SK-N-SH (cell line): Measurements from ENCODE around the gene ASB3. TPM values are rescaled to one million over a fixed set of nuclear protein-coding genes. Genes with fewer than 3 reads are reported as not detected.

Source experiments
- CTCF ChIA-PET: fragments of 300-600, 350-600 bp; formaldehyde crosslinking; extraction: SDS; loops from one replicate; lab custom pipeline; 2021; lab: Yijun Ruan, JAX
- POLR2A ChIA-PET: fragments of 350-600 bp; sonication (Branson Sonifier 250); formaldehyde crosslinking; extraction: SDS; loops from one replicate; lab custom pipeline; 2020; ENCODE audit warnings: antibody characterized with exemption, inconsistent platforms; lab: Yijun Ruan, JAX
- DNase-seq: peaks from one replicate; pipeline ENCODE4 v3.0.0; 2012
- H2AFZ ChIP-seq: fragments of 200-600 bp; sonication (generic); 2 replicates; pipeline ENCODE4 v1.8.1; 2016; ENCODE audit warnings: antibody characterized with exemption, mild to moderate bottlenecking, low read depth
- H3F3A ChIP-seq: fragments of 200-600 bp; sonication (generic); replicated peaks from 2 replicates; pipeline ENCODE3; 2016; ENCODE audit warnings: antibody characterized with exemption, mild to moderate bottlenecking; ENCODE audit not compliant: insufficient read depth
- H3K27ac ChIP-seq, 2 experiments: fragments of 200-500 bp in 1 of 2; fragments of 200-600 bp in 1 of 2; sonication (Bioruptor generic) in 1 of 2; sonication (generic), shearing (Covaris generic) in 1 of 2; 2 replicates each; pipeline versions ENCODE4 v1.5.1 to v1.6.1; 2014 to 2016; ENCODE audit warnings: low read depth in 2 of 2, inconsistent platforms in 1 of 2, low read length in 1 of 2, mild to moderate bottlenecking in 1 of 2, mixed read lengths in 1 of 2
- H3K27me3 ChIP-seq: fragments of 200-600 bp; sonication (generic), shearing (Covaris generic); 2 replicates; pipeline ENCODE4 v1.6.1; 2016; ENCODE audit warnings: mixed run types; ENCODE audit not compliant: insufficient read depth
- H3K36me3 ChIP-seq, 2 experiments: fragments of 200-500 bp in 1 of 2; fragments of 200-600 bp in 1 of 2; sonication (Bioruptor generic) in 1 of 2; sonication (generic) in 1 of 2; replicated peaks in 1 of 2; 2 replicates each; pipeline versions ENCODE3 to v1.5.1; 2014 to 2016; ENCODE audit warnings: low read length in 1 of 2, mild to moderate bottlenecking in 1 of 2; ENCODE audit not compliant: insufficient read depth in 2 of 2, control insufficient read depth in 1 of 2
- H3K4me1 ChIP-seq, 2 experiments: fragments of 200-500 bp in 1 of 2; fragments of 200-600 bp in 1 of 2; sonication (Bioruptor generic) in 1 of 2; sonication (generic), shearing (Covaris generic) in 1 of 2; 2 replicates each; pipeline versions ENCODE4 v1.5.1 to v1.6.1; 2014 to 2016; ENCODE audit warnings: low read depth in 1 of 2, low read length in 1 of 2, mixed run types in 1 of 2; ENCODE audit not compliant: insufficient read depth in 2 of 2, control insufficient read depth in 1 of 2
- H3K4me2 ChIP-seq: fragments of 200-600 bp; sonication (generic), shearing (Covaris generic); 2 replicates; pipeline ENCODE4 v1.6.1; 2017; ENCODE audit warnings: mixed run types
- H3K4me3 ChIP-seq, 2 experiments: fragments of 200-500 bp in 1 of 2; fragments of 200-600 bp in 1 of 2; sonication (Bioruptor generic) in 1 of 2; sonication (generic), shearing (Covaris generic) in 1 of 2; 2 replicates each; pipeline versions ENCODE4 v1.5.1 to v1.8.1; 2014 to 2016; ENCODE audit warnings: low read depth in 2 of 2, inconsistent platforms in 1 of 2, low read length in 1 of 2, mild to moderate bottlenecking in 1 of 2, mixed read lengths in 1 of 2, moderate library complexity in 1 of 2
- H3K79me2 ChIP-seq: fragments of 200-600 bp; sonication (generic); 2 replicates; pipeline ENCODE4 v1.8.1; 2017; ENCODE audit warnings: mild to moderate bottlenecking; ENCODE audit not compliant: insufficient read depth
- H3K9ac ChIP-seq: fragments of 200-600 bp; sonication (generic); 2 replicates; pipeline ENCODE4 v1.6.1; 2017; ENCODE audit warnings: mixed run types
- H3K9me2 ChIP-seq: fragments of 200-600 bp; sonication (generic); 2 replicates; pipeline ENCODE4 v1.6.1; 2017; ENCODE audit warnings: mixed run types
- H3K9me3 ChIP-seq: fragments of 200-600 bp; sonication (generic); 2 replicates; pipeline ENCODE4 v1.6.1; 2017; ENCODE audit warnings: mixed run types, mild to moderate bottlenecking, moderate library complexity
- H4K20me1 ChIP-seq: fragments of 200-600 bp; sonication (generic); 2 replicates; pipeline ENCODE4 v1.6.1; 2017; ENCODE audit warnings: mild to moderate bottlenecking, mixed run types; ENCODE audit not compliant: insufficient read depth
- CHD2 ChIP-seq: fragments of 150-350 bp; IDR thresholded peaks from 2 replicates; pipeline ENCODE4 v1.6.1; 2018; ENCODE audit warnings: low read length; ENCODE audit not compliant: partially characterized antibody
- CTCF ChIP-seq: fragments of 200-600 bp; sonication (generic); IDR thresholded peaks from 2 replicates; pipeline ENCODE4 v1.6.1; 2017; ENCODE audit warnings: antibody characterized with exemption, mild to moderate bottlenecking, moderate library complexity
- FOXM1 ChIP-seq: IDR thresholded peaks from 2 replicates; pipeline ENCODE4 v1.4.0; 2012; ENCODE audit warnings: low read depth, mild to moderate bottlenecking
- GATA2 ChIP-seq: sonication (generic); formaldehyde crosslinking; IDR thresholded peaks from 2 replicates; pipeline ENCODE4 v1.5.0; 2020; ENCODE audit warnings: mild to moderate bottlenecking, missing genetic modification reagents
- JUND ChIP-seq: IDR thresholded peaks from 2 replicates; pipeline ENCODE4 v1.4.0; 2012
- NFIC ChIP-seq: IDR thresholded peaks from 2 replicates; pipeline ENCODE4 v1.4.0; 2012; ENCODE audit warnings: borderline replicate concordance
- PBX3 ChIP-seq: IDR thresholded peaks from 2 replicates; pipeline ENCODE4; 2012
- TCF12 ChIP-seq: IDR thresholded peaks from 2 replicates; pipeline ENCODE4 v1.4.0; 2012
- WGBS: methylation state at CpG from one replicate; pipeline ENCODE4 v1.1.6; 2017; ENCODE audit warnings: low lambda C conversion rate; 5-methylcytosine and 5-hydroxymethylcytosine counted together
- polyA plus RNA-seq, 3 experiments: library from polyadenylated mRNA; depleted of rRNA; stranded (reverse); fragments of >200 nt; gene quantifications; 2 replicates each; pipeline ENCODE4 v1.2.3, GENCODE V29; 2012

Gene ASB3
- polyA plus RNA-seq, 1 of the 3 experiments (the other 2 are of a cell fraction), result 16.2 TPM

- Histone ChIP-seq H3K9me2 (no peaks in the 10 kb centered on the region), H3K4me1 (peaks cover 4 to 5% of the 10 kb centered on the region in 2 experiments; a peak in 3 of 4 replicates), H4K20me1 (no peaks in the 10 kb centered on the region), H3K36me3 (peaks cover 4 to 5% of the 10 kb centered on the region in 2 experiments), H3K79me2 (peaks cover 60% of the 10 kb centered on the region), H3F3A (peaks cover 12% of the 10 kb centered on the region), H3K4me2 (no peak overlapping the region), H3K27me3 (no peaks in the 10 kb centered on the region), H2AFZ (no peak overlapping the region), H3K9ac (no peak overlapping the region), H3K9me3 (no peaks in the 10 kb centered on the region), H3K4me3 (no peak overlapping the region), H3K27ac (no peak overlapping the region)
- WGBS, result 72% methylated on average over 4 of the region's 4 CpGs
- 0 out of 2 replicates have a peak, but pooled peaks have one; percentile 7 for TF ChIP-seq JUND
- no peak for TF ChIP-seq CTCF
- ChIA-PET POLR2A (no interaction called here), CTCF (no interaction called here)
- DNase-seq, result no peak
These were observed 16.5 kb downstream of the ASB3 start for GRCh38 chr2:53770264-53770663.

- Histone ChIP-seq H3K9me2 (no peaks in the 10 kb centered on the region), H3K36me3 (peaks cover 0 to 5% of the 10 kb centered on the region in 2 experiments), H3K4me1 (peaks cover 4 to 5% of the 10 kb centered on the region in 2 experiments; a peak in 3 of 4 replicates)
- TF ChIP-seq PBX3, result no peak
- TF ChIP-seq GATA2, result no peak
- TF ChIP-seq NFIC, result no peak
- no peak for TF ChIP-seq CHD2
- no peak for TF ChIP-seq TCF12
- TF ChIP-seq FOXM1, result no peak
- TF ChIP-seq, all 33 proteins: peak for 0
- DNase-seq, result no peak
- H3K27me3 ChIP-seq, result no peaks in the 10 kb centered on the region
- ChIA-PET POLR2A (interaction anchor here (3.2 kb wide), 1 partner anchor 17 kb away, joined by 20 read pairs; the partner anchor contains the start of genes ASB3 and ERLEC1), CTCF (interaction anchor here (1.1 kb wide), 1 partner anchor 24 kb away, joined by 4 read pairs; no protein-coding TSS in a partner anchor)
- H2AFZ ChIP-seq, result no peak overlapping the region
- H3K4me3 ChIP-seq, result no peak overlapping the region
- H3F3A ChIP-seq, result peaks cover 12% of the 10 kb centered on the region
- no peak overlapping the region for H3K4me2 ChIP-seq
- peaks cover 57% of the 10 kb centered on the region for H3K79me2 ChIP-seq
- WGBS, result 87% methylated on average over 15 of the region's 15 CpGs
- no peak overlapping the region for H3K9ac ChIP-seq
- H3K9me3 ChIP-seq, result no peaks in the 10 kb centered on the region
- H4K20me1 ChIP-seq, result no peaks in the 10 kb centered on the region
- no peak overlapping the region for H3K27ac ChIP-seq
These were observed 17.3 kb downstream of the ASB3 start for GRCh38 chr2:53769318-53769945.
